GM12874 (cell line): ENCODE results near the gene TMEM174.

Source experiments
- CTCF ChIP-seq: IDR thresholded peaks from 2 replicates; pipeline ENCODE4 v1.5.1; 2011; ENCODE audit warnings: low read depth, mild to moderate bottlenecking, control low read depth, low read length, moderate library complexity; ENCODE audit not compliant: insufficient read depth

TMEM174 gene

GRCh38 chr5:73171495-73171894, 1.5 kb upstream of the TMEM174 start:
- no peak for TF ChIP-seq CTCF

- no peak for TF ChIP-seq CTCF
Measured at GRCh38 chr5:73174100-73174815, 1.3 kb downstream of the TMEM174 start.

GRCh38 chr5:73176250-73176649, 3.3 kb downstream of the TMEM174 start:
- TF ChIP-seq CTCF = no peak

GRCh38 chr5:73178265-73178664, 5.3 kb downstream of the TMEM174 start:
- no peak for TF ChIP-seq CTCF

- no peak for TF ChIP-seq CTCF
Measured at GRCh38 chr5:73179730-73180129, 6.7 kb downstream of the TMEM174 start.

- TF ChIP-seq CTCF = no peak
Measured at GRCh38 chr5:73180566-73180965, 7.6 kb downstream of the TMEM174 start.

- no peak for TF ChIP-seq CTCF
Measured at GRCh38 chr5:73182307-73182706, 9.3 kb downstream of the TMEM174 start.
